Kidney (tissue), 14 donors: Measurements from ENCODE around the gene PARP8. TPM values are rescaled to one million over a fixed set of nuclear protein-coding genes. Genes with fewer than 3 reads are reported as not detected.

Experiments used
- DNase-seq, 5 donors: peaks; one replicate each; pipeline ENCODE4 v3.0.0-alpha.2; 2013 to 2020
- FAIRE-seq: peaks from 2 replicates; lab custom pipeline; 2012; peaks lifted over from hg19 to GRCh38; lab: Jason Lieb, UNC
- H3K27ac ChIP-seq, 2 donors: one replicate each; pipeline ENCODE4 v1.7.0; 2013; ENCODE audit warnings: low read depth in 2 of 2, low read length in 2 of 2, inconsistent platforms in 1 of 2
- H3K27me3 ChIP-seq: one replicate; pipeline ENCODE4 v1.7.1; 2013; ENCODE audit warnings: low read length, inconsistent platforms; ENCODE audit not compliant: control insufficient read depth, insufficient read depth
- H3K36me3 ChIP-seq, 3 donors: one replicate each; pipeline versions ENCODE4 v1.7.0 to v1.7.1; 2013; ENCODE audit warnings: low read length in 3 of 3, control low read depth in 1 of 3, inconsistent platforms in 1 of 3; ENCODE audit not compliant: insufficient read depth in 3 of 3, control insufficient read depth in 2 of 3
- H3K4me1 ChIP-seq, 3 donors: one replicate each; pipeline versions ENCODE4 v1.7.0 to v1.7.1; 2013; ENCODE audit warnings: low read length in 3 of 3, inconsistent platforms in 1 of 3, low read depth in 1 of 3; ENCODE audit not compliant: control insufficient read depth in 2 of 3, insufficient read depth in 2 of 3
- H3K4me3 ChIP-seq, 3 donors: one replicate each; pipeline versions ENCODE4 v1.7.0 to v1.8.1; 2013; ENCODE audit warnings: low read length in 3 of 3, control low read depth in 1 of 3, inconsistent platforms in 1 of 3
- H3K9ac ChIP-seq, 3 donors: one replicate each; pipeline versions ENCODE4 v1.7.0 to v1.7.1; 2013; ENCODE audit warnings: low read length in 3 of 3, control low read depth in 1 of 3, inconsistent platforms in 1 of 3
- H3K9me3 ChIP-seq, 3 donors: one replicate each; pipeline versions ENCODE4 v1.7.0 to v1.7.1; 2013; ENCODE audit warnings: low read length in 3 of 3, control low read depth in 1 of 3, inconsistent platforms in 1 of 3; ENCODE audit not compliant: control insufficient read depth in 2 of 3, insufficient read depth in 1 of 3
- intact Hi-C: fragments of 100-400 bp; cut with DNase I; formaldehyde crosslinking; loops from one replicate; pipeline ENCODE4 v1.11.1; 2022
- polyA plus RNA-seq: library from polyadenylated mRNA; stranded (reverse); fragments of 350-450 nt; fragmentation: Illumina TruSeq; extraction: RNeasy Lipid Tissue Mini Kit (QIAGEN cat#74804); gene quantifications from one replicate; pipeline ENCODE4 v1.2.3, GENCODE V29; 2014; ENCODE audit warnings: low read depth, low replicate concordance; ENCODE audit not compliant: insufficient read depth
- total RNA-seq: library from RNA; stranded (reverse); fragmentation: NEBNext Ultra II Directional; extraction: Animal tissue kit (Norgen Biotek cat#: 25700); gene quantifications from one replicate; pipeline ENCODE4 v1.2.1, GENCODE V29; 2021
- TF ChIP-seq, protein P1 (sequence below): IDR thresholded peaks from 3 replicates; pipeline ENCODE4 v1.5.1; 2012; ENCODE audit warnings: mild to moderate bottlenecking, moderate library complexity, borderline replicate concordance; ENCODE audit not compliant: insufficient read depth; ENCODE audit errors: extremely low read depth
- donor health status: control.
- donor health status: control.
- donor health status: control.
- donor health status: control.
- donor health status: control.
- donor health status: DM: yes; HTN: yes; CAD: no.
- donor health status: Normal renal cell carcinoma (clear cell type).

PARP8 gene
- total and polyA plus RNA-seq, 2 donors from 2014 or later = 3.4 to 42.5 TPM

DNA sequence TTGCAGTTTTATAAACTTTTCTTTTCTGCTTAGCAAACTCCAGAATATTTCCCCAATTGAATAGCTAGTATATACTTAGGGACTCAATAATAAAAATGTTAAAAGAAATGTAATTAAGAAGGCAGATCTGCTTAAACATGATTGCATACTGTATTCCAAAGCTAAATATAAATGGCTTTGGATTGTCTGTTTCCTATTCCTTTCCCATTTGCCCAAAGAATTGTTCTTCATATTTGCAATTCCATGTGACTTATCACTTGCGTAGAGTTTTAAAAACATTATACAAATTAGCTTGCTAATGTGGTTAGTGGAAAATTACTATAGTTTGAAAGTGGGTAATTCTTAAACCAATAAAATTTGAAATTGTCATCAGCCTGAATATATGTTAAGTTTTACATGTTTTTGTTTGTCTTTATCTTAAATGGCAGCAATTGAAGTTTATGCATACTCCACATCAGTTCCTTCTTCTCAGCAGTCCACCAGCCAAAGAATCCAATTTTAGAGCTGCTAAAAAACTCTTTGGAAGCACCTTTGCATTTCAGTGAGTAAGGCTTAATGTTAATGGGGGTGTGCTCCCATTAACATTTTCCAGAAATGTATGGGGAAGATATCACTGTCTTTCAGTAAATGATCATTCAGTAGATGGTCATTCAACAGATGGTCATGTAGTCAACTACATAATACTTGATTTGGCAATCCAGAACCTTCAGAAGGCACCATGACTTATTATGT, 161.2 kb downstream of the PARP8 start:
- Histone ChIP-seq H3K9ac (no peak overlapping the region), H3K36me3 (no peaks in the 10 kb centered on the region), H3K27me3 (no peaks in the 10 kb centered on the region), H3K9me3 (no peaks in the 10 kb centered on the region), H3K27ac (no peak overlapping the region), H3K4me1 (no peaks in the 10 kb centered on the region), H3K4me3 (no peak overlapping the region)
- intact Hi-C loops = no loop called here
- DNase-seq (no peak), FAIRE-seq (no peak)
- TF ChIP-seq, protein P1, sequence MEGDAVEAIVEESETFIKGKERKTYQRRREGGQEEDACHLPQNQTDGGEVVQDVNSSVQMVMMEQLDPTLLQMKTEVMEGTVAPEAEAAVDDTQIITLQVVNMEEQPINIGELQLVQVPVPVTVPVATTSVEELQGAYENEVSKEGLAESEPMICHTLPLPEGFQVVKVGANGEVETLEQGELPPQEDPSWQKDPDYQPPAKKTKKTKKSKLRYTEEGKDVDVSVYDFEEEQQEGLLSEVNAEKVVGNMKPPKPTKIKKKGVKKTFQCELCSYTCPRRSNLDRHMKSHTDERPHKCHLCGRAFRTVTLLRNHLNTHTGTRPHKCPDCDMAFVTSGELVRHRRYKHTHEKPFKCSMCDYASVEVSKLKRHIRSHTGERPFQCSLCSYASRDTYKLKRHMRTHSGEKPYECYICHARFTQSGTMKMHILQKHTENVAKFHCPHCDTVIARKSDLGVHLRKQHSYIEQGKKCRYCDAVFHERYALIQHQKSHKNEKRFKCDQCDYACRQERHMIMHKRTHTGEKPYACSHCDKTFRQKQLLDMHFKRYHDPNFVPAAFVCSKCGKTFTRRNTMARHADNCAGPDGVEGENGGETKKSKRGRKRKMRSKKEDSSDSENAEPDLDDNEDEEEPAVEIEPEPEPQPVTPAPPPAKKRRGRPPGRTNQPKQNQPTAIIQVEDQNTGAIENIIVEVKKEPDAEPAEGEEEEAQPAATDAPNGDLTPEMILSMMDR = no peak

DNA sequence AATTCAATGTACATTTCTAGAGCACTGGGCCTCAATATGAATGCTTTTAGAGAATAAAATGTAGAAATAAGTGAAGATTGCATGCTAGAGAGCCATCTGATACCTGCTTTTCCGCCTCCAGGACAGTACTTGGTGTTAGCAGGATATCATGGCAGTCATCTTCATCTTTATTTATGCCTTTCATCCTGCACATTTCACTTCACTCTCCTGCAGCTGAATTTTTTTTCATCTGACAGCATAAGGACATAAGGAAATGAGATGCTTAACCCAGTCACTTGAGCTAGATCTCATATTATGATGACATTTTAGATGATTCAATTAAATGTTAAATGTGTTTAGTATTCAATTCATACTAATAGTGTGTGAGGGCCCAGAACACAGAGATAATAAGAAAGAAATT, 162.6 kb downstream of the PARP8 start:
- Histone ChIP-seq H3K27ac (no peak overlapping the region), H3K4me1 (no peaks in the 10 kb centered on the region), H3K9me3 (no peaks in the 10 kb centered on the region), H3K9ac (no peak overlapping the region), H3K27me3 (no peaks in the 10 kb centered on the region), H3K36me3 (no peaks in the 10 kb centered on the region), H3K4me3 (no peak overlapping the region)
- intact Hi-C loops = no loop called here
- FAIRE-seq = no peak
- TF ChIP-seq, protein P1 = no peak
- DNase-seq = no peak

DNA sequence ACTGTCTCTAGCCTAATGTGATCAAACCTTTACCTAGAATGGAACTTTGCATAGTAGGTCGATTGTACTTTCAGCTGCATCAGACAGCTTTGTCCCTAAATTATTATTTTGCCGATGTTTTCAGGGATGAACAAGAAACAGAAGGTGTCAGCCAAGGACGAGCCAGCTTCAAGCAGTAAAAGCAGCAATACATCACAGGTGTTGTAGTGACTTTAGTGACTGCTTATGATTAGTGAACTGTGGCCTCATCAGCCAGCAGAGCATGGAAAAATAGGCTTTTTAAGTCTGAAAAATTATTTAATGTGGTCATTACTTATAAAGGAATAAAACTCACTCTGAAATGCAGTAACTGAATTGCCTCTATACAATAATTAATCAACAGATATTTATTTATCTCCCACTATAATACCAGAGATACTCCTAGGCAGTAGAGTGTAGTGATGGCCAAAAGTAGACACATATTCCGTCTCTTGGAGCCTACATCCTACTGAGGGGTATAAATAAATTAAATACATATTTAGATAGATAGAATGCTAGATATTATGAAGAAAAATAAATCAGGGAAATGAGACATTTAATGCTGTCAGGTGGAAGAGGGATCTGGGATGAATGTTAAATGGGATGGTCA, 166.3 kb downstream of the PARP8 start:
- FAIRE-seq (no peak), DNase-seq (no peak)
- Histone ChIP-seq H3K4me3 (no peak overlapping the region), H3K9ac (no peak overlapping the region), H3K36me3 (no peaks in the 10 kb centered on the region), H3K9me3 (no peaks in the 10 kb centered on the region), H3K27me3 (no peaks in the 10 kb centered on the region), H3K27ac (no peak overlapping the region), H3K4me1 (no peaks in the 10 kb centered on the region)
- intact Hi-C loops = no loop called here
- TF ChIP-seq, protein P1 = no peak
